ENCODE measurements around the gene NECTIN1.

NECTIN1 gene

DNA sequence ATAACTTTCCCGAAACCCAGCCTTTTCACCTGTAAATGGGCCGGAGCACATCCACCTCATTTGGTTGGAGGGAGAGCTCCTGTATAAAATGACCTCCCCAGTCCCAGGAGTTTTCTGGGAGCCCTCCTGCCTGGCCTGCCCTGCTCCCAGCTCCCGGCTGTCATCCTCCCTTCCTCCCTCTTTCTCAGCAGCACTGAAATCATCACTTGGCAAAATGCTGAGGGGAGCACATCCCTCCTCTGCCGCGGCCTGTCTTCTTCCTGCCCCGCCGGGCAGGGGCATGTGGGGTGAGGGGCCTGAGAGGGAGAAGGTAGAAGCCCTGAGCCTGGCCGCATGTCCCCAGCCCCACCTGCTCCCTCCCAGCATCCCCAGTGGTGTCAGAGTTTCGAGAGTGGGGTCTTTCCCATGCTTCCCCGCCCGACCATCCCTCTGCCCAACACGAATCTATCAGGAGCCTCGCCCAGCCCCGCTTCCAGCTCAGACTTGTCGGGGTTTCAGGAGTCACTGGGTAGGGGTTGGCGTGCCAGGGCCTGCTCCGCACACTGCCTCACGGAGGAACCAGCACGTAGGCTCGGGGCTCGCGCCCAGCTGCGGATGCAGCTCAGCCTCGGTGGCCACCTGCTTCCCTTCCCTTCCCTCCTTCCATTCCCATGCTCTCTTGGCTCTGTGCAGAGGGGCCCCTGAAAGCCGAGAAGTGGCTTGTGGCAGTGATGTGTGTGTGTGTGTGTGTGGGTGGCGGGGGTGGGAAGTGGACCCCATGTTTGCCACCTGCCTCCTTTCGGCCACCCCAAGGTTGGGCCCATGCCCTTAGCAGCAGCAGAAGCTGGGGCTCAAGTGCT, 37.1 kb downstream of the NECTIN1 start:
- no peak for DNase-seq (ENCODE audit: low read depth)

DNA sequence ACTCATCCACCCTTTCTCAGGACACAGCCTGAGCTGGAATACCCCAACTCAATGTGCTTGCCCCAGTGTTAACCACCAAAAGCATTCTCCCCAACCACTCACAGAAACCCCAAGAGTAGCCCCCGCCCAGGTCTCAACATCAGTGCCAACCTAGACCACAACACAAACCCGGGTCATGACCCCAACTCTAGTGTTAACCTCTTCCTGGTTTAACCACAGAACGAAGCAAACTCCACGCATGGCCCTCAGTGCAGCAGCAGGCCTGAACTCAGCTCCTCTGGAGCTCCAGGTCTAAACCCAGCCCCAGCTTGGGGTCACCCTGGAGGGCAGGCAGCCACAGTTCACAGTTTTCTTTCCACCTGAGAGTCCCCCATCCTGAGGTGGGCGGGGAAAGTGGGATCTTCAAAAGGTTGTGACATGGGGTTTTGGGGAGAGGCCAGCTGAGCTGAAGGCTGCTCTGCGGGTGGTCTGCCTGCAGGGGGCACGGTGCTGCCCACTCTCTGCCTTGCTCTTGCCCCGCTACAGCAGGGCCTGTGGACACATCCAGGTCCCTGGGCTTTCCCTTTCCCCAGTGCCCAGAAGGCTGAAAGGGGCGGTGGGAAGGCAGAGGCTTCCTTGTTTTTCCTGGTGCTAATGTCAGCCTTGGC, 37.9 kb downstream of the NECTIN1 start:
- no peak for DNase-seq (ENCODE audit: low read depth)

DNA sequence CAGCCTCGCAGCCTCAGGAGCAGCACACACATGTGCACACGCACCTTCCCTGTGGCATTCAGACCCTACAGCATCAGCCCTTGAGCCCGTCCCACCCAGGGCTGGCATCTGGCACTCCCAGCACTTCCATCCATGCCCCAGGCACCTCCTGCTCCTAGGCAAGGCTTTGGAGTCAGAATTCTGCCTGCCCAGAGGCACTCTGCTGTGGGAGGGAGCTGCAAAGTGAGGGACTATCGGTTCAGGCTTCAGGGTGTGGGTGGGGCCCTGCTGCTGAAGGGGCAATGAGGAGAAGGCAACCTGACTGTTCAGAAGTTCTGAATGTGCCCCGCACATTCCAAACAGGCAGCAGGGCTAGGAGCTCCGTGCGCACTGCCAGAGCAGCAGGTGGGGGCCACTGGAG, 39.7 kb downstream of the NECTIN1 start:
- no peak for DNase-seq (ENCODE audit: low read depth)

DNA sequence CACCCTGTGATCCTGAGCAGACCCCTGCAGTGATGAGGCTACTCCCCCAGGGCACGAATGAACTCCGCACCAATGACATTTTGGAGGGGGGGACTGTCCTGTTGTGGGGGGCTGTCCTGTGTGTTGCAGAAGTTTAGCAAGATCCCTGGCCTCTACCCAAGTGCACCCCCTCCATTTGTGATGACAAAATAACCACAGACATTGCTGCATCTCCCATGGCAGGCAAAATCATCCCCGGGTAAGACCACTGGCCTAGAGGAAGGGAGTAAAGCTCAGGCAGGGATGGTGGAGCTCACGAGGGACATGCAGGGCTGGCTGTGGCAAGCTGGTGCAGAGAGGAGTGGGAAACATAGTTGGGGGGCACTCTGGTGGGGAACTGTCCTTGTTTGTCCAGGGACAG, 40.6 kb downstream of the NECTIN1 start:
- no peak for DNase-seq (ENCODE audit: low read depth)

DNA sequence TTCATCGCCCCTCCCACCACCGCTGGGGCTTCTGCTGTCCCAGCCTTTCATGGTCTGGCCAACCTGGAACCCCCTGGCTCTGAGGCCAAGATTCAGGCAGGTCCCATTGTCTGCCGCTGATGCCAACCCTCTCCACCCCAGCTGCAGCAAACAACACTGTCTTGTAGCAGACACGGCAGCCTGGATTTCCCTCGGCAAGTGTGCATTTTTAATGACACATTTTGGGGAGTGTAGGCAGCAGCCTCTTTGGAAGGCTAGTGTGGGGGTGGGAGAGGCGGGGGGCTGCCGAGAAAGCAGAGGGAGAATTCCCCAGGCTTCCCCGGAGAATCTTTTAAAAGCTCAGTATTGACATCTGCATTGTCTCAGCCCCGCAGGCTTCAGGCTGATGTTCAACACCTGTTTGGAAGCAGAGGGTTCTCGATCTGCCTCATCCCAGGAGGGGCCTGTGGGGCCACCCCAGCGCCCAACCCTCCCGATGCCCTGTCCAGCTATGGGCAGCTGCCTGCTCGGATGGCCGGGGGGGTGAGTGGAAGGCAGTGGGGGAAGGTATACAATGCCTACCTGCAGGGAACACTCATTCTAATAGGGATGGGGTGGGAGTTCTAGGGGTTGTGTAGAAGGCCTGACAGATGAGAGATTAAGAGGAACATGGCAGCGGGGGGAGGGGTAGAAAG, 41.5 kb downstream of the NECTIN1 start:
- no peak for DNase-seq (ENCODE audit: low read depth)

DNA sequence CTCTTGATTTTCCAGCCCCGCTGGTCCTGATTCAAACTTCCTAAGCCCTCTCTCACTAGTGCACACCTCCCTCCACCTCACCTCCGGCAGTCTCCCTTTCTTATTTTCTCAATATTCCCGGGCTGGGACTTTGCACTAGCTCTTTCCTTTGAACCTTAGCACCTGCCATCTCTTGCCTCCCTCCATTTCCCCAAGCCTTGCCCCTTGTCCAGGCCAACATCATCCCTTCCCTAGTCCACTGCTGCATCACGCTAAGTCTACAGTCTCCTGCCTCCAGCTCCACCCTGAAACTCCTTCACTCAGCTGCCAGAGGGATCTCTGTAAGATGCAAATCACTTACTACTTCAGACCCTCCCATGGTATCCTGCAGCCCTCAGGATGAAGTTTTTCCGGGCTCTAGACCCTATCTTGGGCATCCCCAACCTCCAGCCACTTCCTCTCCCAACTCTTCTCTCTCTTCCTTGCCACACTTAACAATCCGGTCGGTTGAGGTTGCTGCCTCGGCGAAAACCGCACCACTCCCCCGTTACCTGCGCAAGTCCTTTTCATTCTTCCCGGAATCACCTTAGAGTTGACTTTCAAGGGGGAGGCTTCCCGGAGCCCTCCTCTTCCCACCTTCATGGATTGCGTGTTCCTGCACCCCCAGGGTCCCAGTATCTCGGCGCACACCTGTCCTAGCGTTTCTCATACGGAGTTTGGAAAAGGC, 42.7 kb downstream of the NECTIN1 start:
- DNase-seq (ENCODE audit: low read depth) = no peak

DNA sequence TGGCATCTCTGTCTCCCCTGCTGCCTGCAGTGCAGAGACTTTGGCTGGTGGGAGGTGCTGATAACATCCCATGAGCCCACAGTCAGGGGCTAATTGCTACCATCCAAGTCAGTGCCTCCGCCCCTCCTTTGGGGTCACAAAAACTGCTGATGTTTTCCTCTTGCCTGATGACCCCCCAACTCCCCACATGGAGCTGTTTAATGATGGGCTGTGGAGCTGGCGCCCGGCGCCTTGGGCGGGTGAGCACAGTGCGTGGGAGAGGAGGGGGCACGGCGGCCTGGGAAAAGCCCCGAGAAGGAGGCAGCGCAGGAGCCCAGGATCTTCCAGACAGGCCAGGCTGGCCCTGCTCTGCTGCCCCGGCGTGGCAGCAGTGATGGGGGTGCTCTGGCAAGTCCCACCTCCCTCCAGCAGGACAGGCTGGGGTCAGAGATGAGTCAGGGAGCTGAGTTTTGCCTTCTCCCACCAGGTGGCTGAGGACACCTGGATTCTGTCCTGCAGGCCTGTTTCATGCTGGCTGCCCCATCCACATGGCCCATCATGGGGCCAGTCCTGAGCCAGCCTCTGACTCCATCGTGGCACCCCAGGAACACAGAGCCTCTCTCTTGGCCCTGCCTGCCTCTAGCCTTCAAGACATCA, 43.8 kb downstream of the NECTIN1 start:
- DNase-seq (ENCODE audit: low read depth) = no peak

DNA sequence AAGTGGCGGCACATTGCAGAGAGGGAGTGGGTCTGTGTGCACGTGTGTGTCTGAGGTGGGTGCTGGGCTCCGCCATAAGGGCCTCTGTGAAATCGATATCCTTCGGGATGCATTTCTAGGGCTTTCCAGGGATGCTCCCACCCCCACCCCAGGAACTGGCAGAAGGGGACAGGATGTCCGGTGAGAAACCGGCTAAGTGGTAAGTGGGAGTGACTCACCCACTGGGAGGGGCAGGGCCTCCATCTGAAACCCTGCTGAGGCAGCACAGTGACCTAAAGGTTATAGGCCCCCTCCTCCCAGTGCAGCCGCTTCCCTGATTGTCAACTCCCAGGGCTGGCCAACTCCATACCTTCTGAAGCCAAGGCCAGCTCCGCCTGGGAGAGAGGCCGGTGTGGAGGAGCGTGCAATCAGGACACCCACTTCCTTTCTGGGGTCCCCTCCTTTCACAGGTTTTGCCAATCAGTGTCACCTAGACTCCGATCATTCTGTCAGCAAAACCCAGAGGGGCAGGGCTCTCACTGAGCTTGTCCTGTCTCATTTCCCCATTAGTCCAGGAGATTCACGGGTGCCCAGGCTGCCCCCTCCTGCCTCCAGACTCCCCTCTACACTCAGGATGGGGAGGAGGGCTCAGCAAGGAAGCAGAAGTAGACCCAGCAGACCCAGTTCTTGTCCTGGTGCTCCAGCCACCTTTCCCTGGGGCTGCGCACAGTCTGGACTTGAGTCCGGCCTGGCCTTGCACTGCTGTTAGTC, 44.5 kb downstream of the NECTIN1 start:
- DNase-seq (ENCODE audit: low read depth) = no peak

DNA sequence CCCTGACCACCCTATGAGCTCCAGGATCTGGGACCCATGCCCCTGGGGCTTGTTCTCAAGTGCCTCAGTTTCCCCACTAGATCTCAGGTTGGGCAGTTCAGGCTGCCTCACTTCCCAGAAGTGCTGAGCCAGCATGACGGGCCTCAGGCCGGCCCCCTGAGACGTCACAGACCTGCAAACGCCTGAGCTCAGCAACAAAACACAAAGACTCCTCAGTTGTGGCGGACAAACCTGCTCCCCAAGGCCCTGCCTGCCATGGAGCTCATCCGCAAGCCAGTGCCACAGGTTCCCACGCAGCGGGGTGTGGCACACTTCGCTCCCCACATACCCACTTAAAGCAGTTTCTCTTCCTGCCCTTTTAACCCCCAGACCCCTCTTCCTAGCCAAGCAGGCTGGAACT, 45.2 kb downstream of the NECTIN1 start:
- no peak for DNase-seq (ENCODE audit: low read depth)

DNA sequence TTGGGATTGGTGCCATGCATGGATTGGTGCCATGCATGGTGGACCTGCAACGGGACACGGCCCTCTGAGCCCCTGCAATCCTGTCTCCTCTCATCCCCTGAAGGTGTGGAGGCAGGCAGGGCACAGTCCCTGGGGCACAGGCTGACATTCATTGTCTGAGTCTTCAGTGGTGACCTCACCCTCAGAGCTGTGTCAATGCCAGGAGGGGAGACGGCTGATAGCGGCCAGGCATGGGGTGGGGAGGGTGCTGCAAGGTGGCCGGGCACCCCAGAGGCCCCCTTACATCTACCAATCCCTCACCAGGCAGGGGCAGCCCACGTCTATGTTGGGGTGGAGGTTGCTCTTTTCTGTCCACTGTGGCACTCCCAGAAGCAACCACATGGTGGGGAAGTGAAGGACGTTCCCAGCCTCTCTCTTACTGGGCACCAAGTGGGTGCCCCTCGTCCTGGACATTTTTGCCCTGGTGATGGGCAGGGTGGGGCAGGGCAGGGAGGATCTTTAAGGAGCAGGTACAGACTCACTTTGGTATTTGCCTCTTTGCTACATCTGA, 47.6 kb downstream of the NECTIN1 start:
- DNase-seq (ENCODE audit: low read depth) = no peak

DNA sequence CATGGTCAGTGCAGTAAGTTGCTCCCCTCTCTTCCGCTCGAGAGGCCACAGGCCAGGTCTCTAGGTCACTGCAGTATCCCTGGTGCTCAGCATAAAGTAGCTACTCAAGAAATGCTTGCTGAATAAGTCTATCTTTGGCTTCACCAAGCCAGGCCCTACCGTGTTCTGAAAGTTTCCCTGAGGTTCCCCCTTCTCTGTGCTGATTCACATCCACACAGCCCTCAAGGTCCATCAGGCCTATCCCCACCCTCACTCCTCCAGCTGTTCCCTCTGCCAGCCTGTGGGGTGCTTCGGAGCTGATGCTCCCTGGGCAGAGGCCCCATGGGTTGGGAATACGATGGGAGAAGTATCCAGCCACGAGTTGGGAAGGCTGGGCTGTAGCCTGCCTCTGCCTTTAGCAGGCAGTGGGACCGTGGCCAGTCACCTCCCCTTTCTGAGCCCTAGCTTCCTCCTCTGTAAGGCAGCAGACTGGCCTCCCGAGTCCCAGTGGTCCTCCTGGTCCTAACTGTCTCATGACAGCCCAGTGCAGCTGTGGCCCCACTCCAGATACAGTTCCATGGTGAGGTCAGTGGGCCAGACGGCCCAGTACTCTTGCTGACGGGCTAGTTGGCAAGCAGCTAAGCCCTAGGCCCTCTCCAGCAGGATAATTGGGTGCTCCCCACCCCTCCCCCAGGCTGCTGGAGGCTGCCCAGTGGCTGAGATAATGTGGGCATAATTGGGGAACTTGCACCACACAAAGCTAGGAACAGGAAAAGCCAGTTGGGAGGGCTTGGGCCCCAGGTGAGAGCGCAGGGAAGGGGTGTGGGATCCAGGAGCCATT, 48.2 kb downstream of the NECTIN1 start:
- no peak for DNase-seq (ENCODE audit: low read depth)

DNA sequence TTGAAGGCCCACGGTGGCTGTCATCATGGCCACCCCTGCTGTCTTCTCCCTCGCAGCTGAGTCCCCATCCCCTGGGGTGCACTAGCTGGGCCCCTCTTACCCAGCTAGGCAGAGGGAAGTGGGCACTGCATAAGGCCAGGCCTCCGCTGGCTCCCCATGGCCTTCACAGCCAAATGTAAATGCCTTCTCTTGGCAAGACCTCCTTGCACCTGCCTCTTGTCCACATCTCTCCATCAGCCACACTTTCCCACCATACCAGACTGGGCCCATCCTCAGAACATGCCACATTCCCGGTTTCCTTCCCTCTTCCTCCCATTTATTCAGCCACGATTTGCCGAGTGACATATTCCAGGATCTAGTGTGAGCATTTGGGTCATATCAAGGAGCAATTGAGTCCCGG, 49.7 kb downstream of the NECTIN1 start:
- DNase-seq (ENCODE audit: low read depth) = no peak

DNA sequence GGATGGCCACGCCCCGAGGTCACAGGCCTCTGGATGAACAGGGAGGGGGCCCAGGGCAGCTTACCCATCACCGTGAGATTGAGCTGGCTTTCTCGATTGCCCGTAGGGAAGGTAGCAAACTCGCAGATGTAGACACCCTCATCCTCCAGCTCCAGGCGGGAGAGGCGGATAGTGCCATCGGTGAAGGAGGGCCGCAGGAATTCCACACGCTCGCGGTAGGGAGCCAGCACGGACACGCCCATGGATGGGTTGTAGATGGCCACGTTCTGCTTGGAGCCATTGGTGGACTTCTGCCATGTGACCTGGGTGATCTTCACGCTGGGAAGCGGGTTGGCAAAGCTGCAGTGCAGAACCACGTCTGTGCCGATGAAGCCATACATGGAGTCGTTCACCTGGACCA, 50.6 kb downstream of the NECTIN1 start:
- DNase-seq (ENCODE audit: low read depth) = no peak

DNA sequence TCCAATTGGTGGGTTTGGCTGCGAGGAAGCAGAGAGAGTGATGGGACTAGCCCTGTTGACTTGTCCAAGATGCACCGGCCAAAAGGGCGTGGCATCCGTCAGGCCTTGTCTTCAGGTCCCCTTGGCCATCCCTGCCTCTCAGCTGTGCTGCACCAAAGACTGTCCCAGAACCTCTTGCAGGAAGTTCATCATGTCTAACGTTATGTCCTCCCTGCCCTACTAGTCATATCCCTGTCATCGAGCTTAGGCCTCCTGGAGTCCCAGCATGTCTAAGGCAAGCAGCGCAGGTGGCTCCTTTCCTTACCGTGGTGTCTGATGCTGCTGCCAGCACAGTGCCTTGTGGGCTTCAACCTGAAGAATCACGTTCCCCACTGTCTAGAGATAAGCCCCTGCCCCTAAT, 51.2 kb downstream of the NECTIN1 start:
- no peak for DNase-seq (ENCODE audit: low read depth)

DNA sequence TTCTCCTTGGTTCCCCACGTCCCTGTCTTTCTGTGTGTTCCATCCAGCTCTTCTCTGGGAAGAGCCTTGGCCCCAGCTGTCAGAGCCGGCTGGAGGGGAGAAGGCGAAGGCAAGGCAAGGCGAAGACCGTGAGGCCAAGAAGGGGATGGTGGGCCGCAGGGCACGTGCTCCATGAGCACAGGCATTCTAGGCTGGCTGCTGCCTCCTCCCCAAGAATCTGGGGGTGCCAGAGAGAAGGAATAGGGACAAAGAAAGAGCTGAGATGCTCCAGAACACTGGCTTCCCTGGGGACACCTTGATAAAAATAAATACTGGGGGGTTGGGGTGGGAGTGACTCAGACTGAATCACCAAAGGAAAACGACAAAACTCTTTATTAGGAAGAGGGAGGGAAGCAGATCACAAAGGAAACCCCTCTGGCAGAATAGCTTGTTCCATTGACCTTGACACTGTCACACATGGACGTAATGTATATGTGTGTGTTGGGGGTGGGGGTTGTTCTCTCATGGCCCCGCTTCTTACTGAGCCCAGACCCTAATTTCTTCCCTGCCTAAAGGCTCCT, 52.5 kb downstream of the NECTIN1 start:
- DNase-seq (ENCODE audit: low read depth) = no peak

DNA sequence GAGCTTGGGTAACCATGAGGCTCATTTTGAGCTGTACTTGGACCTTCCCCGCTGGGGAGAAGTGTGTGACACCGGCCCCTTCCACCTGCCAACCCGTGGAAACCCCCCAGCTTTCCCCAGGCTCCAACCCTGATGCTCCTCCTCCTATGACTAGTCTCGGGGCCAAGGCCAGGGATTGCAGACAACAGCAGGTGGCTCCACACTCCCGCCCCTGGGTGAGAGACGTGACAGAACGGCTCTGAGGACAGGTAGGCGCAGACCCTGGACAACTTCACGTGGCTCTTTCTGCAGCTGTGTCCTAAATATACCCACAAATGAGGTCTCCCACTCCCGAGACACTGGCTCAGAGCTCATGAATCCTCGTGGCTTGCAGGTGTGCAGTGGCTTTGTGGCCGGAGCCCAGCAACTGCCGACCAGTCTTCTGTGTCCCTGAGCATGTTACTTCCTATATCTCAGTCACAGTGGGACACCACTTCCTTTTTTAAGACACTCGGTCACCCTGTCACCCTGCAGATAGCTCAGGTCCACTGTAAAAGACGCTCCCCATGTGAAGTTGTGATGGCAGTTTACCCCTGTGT, 55.2 kb downstream of the NECTIN1 start:
- DNase-seq (ENCODE audit: low read depth) = no peak

DNA sequence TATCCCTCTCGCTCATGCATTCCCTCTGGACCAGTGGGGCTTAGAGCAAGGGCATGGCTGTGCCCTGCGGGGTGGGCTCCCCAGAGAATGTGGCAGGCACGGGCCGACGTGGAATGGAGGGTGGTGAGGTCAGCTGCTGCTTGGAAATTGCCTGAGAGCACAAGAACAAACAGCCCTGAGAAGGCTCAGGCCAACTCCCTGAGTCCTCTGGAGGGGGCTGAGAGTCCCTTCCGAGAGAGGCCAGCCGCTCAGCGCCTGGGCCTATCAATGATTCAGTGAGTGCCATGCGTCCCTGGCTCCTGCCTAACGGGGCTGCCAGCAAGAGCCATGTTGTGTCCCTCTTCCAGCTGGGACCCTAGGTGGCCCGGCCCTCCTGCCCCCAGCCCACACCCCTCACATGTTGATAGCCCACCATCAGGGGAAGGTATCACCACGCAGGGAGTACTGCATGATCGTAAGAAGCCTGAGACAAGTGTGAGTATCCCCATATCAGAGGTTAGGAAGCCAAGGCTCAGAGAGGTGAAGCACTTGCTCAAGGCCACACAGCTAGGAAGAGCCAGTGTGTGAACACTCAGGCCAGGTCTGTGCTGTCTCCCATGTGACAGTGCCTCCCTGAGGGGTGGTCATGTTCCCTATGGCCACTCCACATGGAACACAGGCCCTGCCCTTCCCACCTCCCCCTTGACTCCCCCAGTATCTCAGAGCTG, 55.8 kb downstream of the NECTIN1 start:
- DNase-seq (ENCODE audit: low read depth) = no peak

DNA sequence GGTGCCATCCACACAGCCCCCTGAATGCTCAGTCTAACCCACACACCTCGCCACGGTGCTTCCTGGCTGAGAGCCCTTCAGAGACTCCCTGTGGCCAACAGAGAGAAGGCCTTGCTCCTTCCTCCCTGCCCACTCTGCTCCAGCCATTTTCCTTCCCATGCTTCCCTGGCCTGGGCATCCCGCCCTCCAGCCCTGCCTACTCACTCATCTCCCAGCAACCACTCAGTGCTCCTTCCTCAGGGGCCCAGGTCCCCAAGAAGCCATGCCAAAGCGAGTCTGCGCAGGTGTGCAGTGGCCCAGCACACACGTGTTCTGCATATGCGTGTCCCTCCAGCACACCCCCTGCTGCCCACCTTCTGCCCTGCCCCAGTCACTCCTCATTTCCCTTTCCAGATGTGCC, 56.4 kb downstream of the NECTIN1 start:
- DNase-seq (ENCODE audit: low read depth) = no peak

DNA sequence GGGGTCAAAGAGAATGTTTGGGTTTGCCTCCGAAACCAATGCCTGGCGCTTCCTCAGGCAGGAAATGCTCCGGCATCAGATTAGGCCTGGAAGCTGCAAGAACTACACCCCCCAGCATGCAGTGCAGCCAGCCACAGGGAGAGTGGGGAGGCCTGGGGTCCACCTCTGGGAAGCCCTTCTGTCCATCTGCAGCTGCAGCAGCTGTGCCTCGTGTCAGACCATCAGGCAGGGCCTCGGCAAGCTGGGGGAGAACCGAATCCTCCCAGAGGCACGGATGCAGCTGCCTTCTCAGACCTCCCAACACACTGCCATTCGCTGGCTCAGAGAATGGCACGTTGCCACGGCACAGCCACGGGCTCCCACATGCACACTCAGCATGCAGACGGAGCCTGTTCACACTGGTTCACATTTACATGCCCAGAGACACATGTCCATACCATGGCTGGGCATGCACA, 57.4 kb downstream of the NECTIN1 start:
- DNase-seq (ENCODE audit: low read depth) = no peak
